Activated T-cell treated with anti-CD3 and anti-CD28 coated beads, Interleukin-2, amount 50 U/mL, for 4 hours (primary cell): ENCODE measurements around the gene ZSWIM6. TPM values are rescaled to one million over a fixed set of nuclear protein-coding genes. Genes with fewer than 3 reads are reported as not detected.

ENCODE experiments used
- ATAC-seq, 2 donors: fragments of 200-7000 bp; cut with Tn5 transposase; one replicate each; pipeline ENCODE4 v1.10.0; 2021
- DNase-seq: peaks from one replicate; pipeline ENCODE4 v3.0.0-alpha.2; 2020
- H3K27me3 Mint-ChIP-seq: one replicate; pipeline ENCODE4 v1.8.0; 2021; ENCODE audit warnings: low read depth, mixed read lengths
- H3K36me3 Mint-ChIP-seq: one replicate; pipeline ENCODE4 v1.8.0; 2022; ENCODE audit warnings: mixed read lengths; ENCODE audit not compliant: insufficient read depth
- H3K4me1 Mint-ChIP-seq: one replicate; pipeline ENCODE4 v1.8.0; 2021; ENCODE audit warnings: low read depth, mixed read lengths
- H3K4me3 Mint-ChIP-seq: one replicate; pipeline ENCODE4 v1.8.0; 2021; ENCODE audit warnings: mild to moderate bottlenecking, moderate library complexity, mixed read lengths
- H3K9me3 Mint-ChIP-seq: one replicate; pipeline ENCODE4 v1.8.0; 2021; ENCODE audit warnings: mixed read lengths
- total RNA-seq, 3 donors: library from RNA; stranded (reverse); gene quantifications; one replicate each; pipeline ENCODE4 v1.2.1, GENCODE V29; 2021

Gene ZSWIM6
- total RNA-seq, 3 donors from 2014 or later: 5.4 to 6.9 (median 5.8) TPM

GRCh38 chr5:61486476-61486875 is 154.4 kb downstream of the ZSWIM6 start:
- H3K9me3 Mint-ChIP-seq: no peaks in the 10 kb centered on the region
- ATAC-seq (no peak), DNase-seq (no peak)
- no peaks in the 10 kb centered on the region for H3K27me3 Mint-ChIP-seq
- peaks cover 6% of the 10 kb centered on the region for H3K4me1 Mint-ChIP-seq
- H3K4me3 Mint-ChIP-seq: no peak overlapping the region
- H3K36me3 Mint-ChIP-seq: peaks cover 26% of the 10 kb centered on the region

- DNase-seq (no peak), ATAC-seq (no peak)
- H3K36me3 Mint-ChIP-seq: peaks cover 36% of the 10 kb centered on the region
- H3K27me3 Mint-ChIP-seq: no peaks in the 10 kb centered on the region
- H3K4me3 Mint-ChIP-seq: no peak overlapping the region
- peaks cover 6% of the 10 kb centered on the region for H3K4me1 Mint-ChIP-seq
- H3K9me3 Mint-ChIP-seq: no peaks in the 10 kb centered on the region
Observed at GRCh38 chr5:61489574-61489973, 157.5 kb downstream of the ZSWIM6 start.

GRCh38 chr5:61491861-61492260 is 159.8 kb downstream of the ZSWIM6 start:
- H3K9me3 Mint-ChIP-seq: no peaks in the 10 kb centered on the region
- H3K36me3 Mint-ChIP-seq: peaks cover 29% of the 10 kb centered on the region
- H3K4me3 Mint-ChIP-seq: no peak overlapping the region
- DNase-seq: no peak
- no peaks in the 10 kb centered on the region for H3K4me1 Mint-ChIP-seq
- no peak for ATAC-seq
- H3K27me3 Mint-ChIP-seq: no peaks in the 10 kb centered on the region

- Mint-ChIP-seq H3K27me3 (no peaks in the 10 kb centered on the region), H3K4me1 (no peaks in the 10 kb centered on the region), H3K9me3 (no peaks in the 10 kb centered on the region), H3K36me3 (peaks cover 22% of the 10 kb centered on the region), H3K4me3 (no peak overlapping the region)
- DNase-seq (no peak), ATAC-seq (no peak)
Observed at GRCh38 chr5:61493973-61494372, 161.9 kb downstream of the ZSWIM6 start.

- ATAC-seq: no peak
- no peaks in the 10 kb centered on the region for H3K27me3 Mint-ChIP-seq
- no peak overlapping the region for H3K4me3 Mint-ChIP-seq
- H3K9me3 Mint-ChIP-seq: no peaks in the 10 kb centered on the region
- H3K36me3 Mint-ChIP-seq: peaks cover 28% of the 10 kb centered on the region
- no peaks in the 10 kb centered on the region for H3K4me1 Mint-ChIP-seq
- DNase-seq: no peak
Observed at GRCh38 chr5:61496446-61496845, 164.4 kb downstream of the ZSWIM6 start.

GRCh38 chr5:61496860-61497259 is 164.8 kb downstream of the ZSWIM6 start:
- no peaks in the 10 kb centered on the region for H3K27me3 Mint-ChIP-seq
- ATAC-seq (no peak), DNase-seq (no peak)
- no peak overlapping the region for H3K4me3 Mint-ChIP-seq
- H3K36me3 Mint-ChIP-seq: peaks cover 28% of the 10 kb centered on the region
- no peaks in the 10 kb centered on the region for H3K4me1 Mint-ChIP-seq
- H3K9me3 Mint-ChIP-seq: no peaks in the 10 kb centered on the region

GRCh38 chr5:61498121-61498520 is 166.1 kb downstream of the ZSWIM6 start:
- DNase-seq: no peak
- Mint-ChIP-seq H3K4me3 (no peak overlapping the region), H3K27me3 (no peaks in the 10 kb centered on the region), H3K36me3 (peaks cover 25% of the 10 kb centered on the region), H3K4me1 (no peaks in the 10 kb centered on the region), H3K9me3 (no peaks in the 10 kb centered on the region)
- ATAC-seq: no peak

GRCh38 chr5:61501971-61502370 is 169.9 kb downstream of the ZSWIM6 start:
- Mint-ChIP-seq H3K4me1 (no peaks in the 10 kb centered on the region), H3K36me3 (peaks cover 15% of the 10 kb centered on the region), H3K9me3 (no peaks in the 10 kb centered on the region), H3K4me3 (no peak overlapping the region), H3K27me3 (no peaks in the 10 kb centered on the region)
- DNase-seq (no peak), ATAC-seq (no peak)

GRCh38 chr5:61504143-61504770 is 172.2 kb downstream of the ZSWIM6 start:
- peaks cover 13% of the 10 kb centered on the region for H3K36me3 Mint-ChIP-seq
- no peak overlapping the region for H3K4me3 Mint-ChIP-seq

GRCh38 chr5:61505281-61505680 is 173.2 kb downstream of the ZSWIM6 start:
- Mint-ChIP-seq H3K9me3 (no peaks in the 10 kb centered on the region), H3K4me1 (no peaks in the 10 kb centered on the region), H3K36me3 (peaks cover 15% of the 10 kb centered on the region), H3K27me3 (no peaks in the 10 kb centered on the region), H3K4me3 (no peak overlapping the region)
- ATAC-seq (no peak), DNase-seq (no peak)

More at GRCh38 chr5:61504143-61504770, 172.2 kb downstream of the ZSWIM6 start:
- Mint-ChIP-seq H3K9me3 (no peaks in the 10 kb centered on the region), H3K4me1 (no peaks in the 10 kb centered on the region), H3K27me3 (no peaks in the 10 kb centered on the region)
- DNase-seq: no peak
- no peak for ATAC-seq

GRCh38 chr5:61507232-61507631 is 175.2 kb downstream of the ZSWIM6 start:
- Mint-ChIP-seq H3K36me3 (peaks cover 22% of the 10 kb centered on the region), H3K4me1 (no peaks in the 10 kb centered on the region), H3K4me3 (no peak overlapping the region), H3K9me3 (no peaks in the 10 kb centered on the region), H3K27me3 (no peaks in the 10 kb centered on the region)
- ATAC-seq (no peak), DNase-seq (no peak)

- peaks cover 15% of the 10 kb centered on the region for H3K9me3 Mint-ChIP-seq
- DNase-seq (no peak), ATAC-seq (no peak)
- H3K4me1 Mint-ChIP-seq: peaks cover 1% of the 10 kb centered on the region
- no peaks in the 10 kb centered on the region for H3K27me3 Mint-ChIP-seq
- H3K36me3 Mint-ChIP-seq: peaks cover 18% of the 10 kb centered on the region
- H3K4me3 Mint-ChIP-seq: no peak overlapping the region
Observed at GRCh38 chr5:61516946-61517345, 184.9 kb downstream of the ZSWIM6 start.

GRCh38 chr5:61519728-61520277 is 187.7 kb downstream of the ZSWIM6 start:
- Mint-ChIP-seq H3K36me3 (peaks cover 18% of the 10 kb centered on the region), H3K4me1 (no peaks in the 10 kb centered on the region), H3K4me3 (no peak overlapping the region), H3K27me3 (no peaks in the 10 kb centered on the region), H3K9me3 (peaks cover 11% of the 10 kb centered on the region)
- DNase-seq (no peak), ATAC-seq (no peak)

GRCh38 chr5:61523073-61523472 is 191.0 kb downstream of the ZSWIM6 start:
- no peak for ATAC-seq
- Mint-ChIP-seq H3K4me3 (no peak overlapping the region), H3K36me3 (peaks cover 23% of the 10 kb centered on the region), H3K27me3 (no peaks in the 10 kb centered on the region), H3K4me1 (no peaks in the 10 kb centered on the region), H3K9me3 (no peaks in the 10 kb centered on the region)
- DNase-seq: no peak

- ATAC-seq (no peak), DNase-seq (no peak)
- peaks cover 23% of the 10 kb centered on the region for H3K36me3 Mint-ChIP-seq
- no peaks in the 10 kb centered on the region for H3K9me3 Mint-ChIP-seq
- H3K27me3 Mint-ChIP-seq: no peaks in the 10 kb centered on the region
- no peak overlapping the region for H3K4me3 Mint-ChIP-seq
- no peaks in the 10 kb centered on the region for H3K4me1 Mint-ChIP-seq
Observed at GRCh38 chr5:61523997-61524396, 191.9 kb downstream of the ZSWIM6 start.
